Measurements from ENCODE around the gene BRD8. TPM values are rescaled to one million over a fixed set of nuclear protein-coding genes. Genes with fewer than 3 reads are reported as not detected.

BRD8 gene
- 10 to 100 TPM; 29.9 to 58.2 (median 51.3) TPM for total RNA-seq
- polyA plus RNA-seq: 10 to 100 TPM; 20.4 to 35.1 (median 21.8) TPM
- long read RNA-seq, donor 1, partial matches to known transcripts: 5 of 6 reads
- long read RNA-seq, donor 1, other reads (novel, unspliced or antisense): 0 of 6 reads
- long read RNA-seq, donor 2, partial matches to known transcripts: 10 of 19 reads
- long read RNA-seq, donor 2, other reads (novel, unspliced or antisense): 0 of 19 reads
- long read RNA-seq, donor 3, partial matches to known transcripts: 0 of 7 reads
- long read RNA-seq, donor 3, other reads (novel, unspliced or antisense): 0 of 7 reads
- long read RNA-seq, donor 4, partial matches to known transcripts: 0 of 1 reads
- long read RNA-seq, donor 4, other reads (novel, unspliced or antisense): 0 of 1 reads
- long read RNA-seq, donor 5, transcript BRD8-226 (6 exons, 557 nt): major isoform, 7 of 8 reads
- long read RNA-seq, donor 5, partial matches to known transcripts: 0 of 8 reads
- long read RNA-seq, donor 5, other reads (novel, unspliced or antisense): 0 of 8 reads
- long read RNA-seq, donor 6, partial matches to known transcripts: 50 of 61 reads
- long read RNA-seq, donor 6, other reads (novel, unspliced or antisense): 0 of 61 reads
- long read RNA-seq, donor 7, transcript BRD8-226 (6 exons, 557 nt): major isoform, 8 of 9 reads
- long read RNA-seq, donor 7, partial matches to known transcripts: 0 of 9 reads
- long read RNA-seq, donor 7, other reads (novel, unspliced or antisense): 0 of 9 reads
- long read RNA-seq, donor 8, partial matches to known transcripts: 0 of 5 reads
- long read RNA-seq, donor 8, other reads (novel, unspliced or antisense): 0 of 5 reads
- long read RNA-seq, donor 9, partial matches to known transcripts: 0 of 4 reads
- long read RNA-seq, donor 9, other reads (novel, unspliced or antisense): 0 of 4 reads
- long read RNA-seq, donor 10, partial matches to known transcripts: 0 of 1 reads
- long read RNA-seq, donor 10, other reads (novel, unspliced or antisense): 0 of 1 reads

- Histone ChIP-seq H3K4me1 (peaks cover 16 to 46% (median 32%) of the 10 kb centered on the region in 4 donors), H3K9me3 (no peaks in the 10 kb centered on the region), H3K27ac (peak within 1 kb of the TSS; percentile 50 to 92 (median 87)), H3K4me3 (peak within 1 kb of the TSS; percentile 66 to 99 (median 82)), H3K36me3 (peaks cover 14 to 45% (median 36%) of the 10 kb centered on the region in 4 donors), H3K27me3 (no peaks in the 10 kb centered on the region)
- WGBS, 5 donors: 0 to 1% (median 0%) methylated on average over 41 of the region's 41 CpGs
- peak; percentile 95 to 98 for DNase-seq
- intact Hi-C loops (cut with DNase I; ENCODE audit: low total_unique reads): no loop called here
- TF ChIP-seq POLR2A (IDR thresholded peaks at IDR 0.05) (no peak), POLR2AphosphoS5 (IDR thresholded peaks at IDR 0.05) (peak; percentile 84 to 93 (median 84)), CTCF (IDR thresholded peaks at IDR 0.05) (no peak), EP300 (IDR thresholded peaks at IDR 0.05) (no peak)
These were observed at the start of gene BRD8, which contains the start of gene KIF20A for GRCh38 chr5:138178516-138179276. Gene BRD8 (minus strand): TSS chr5:138178630. CDS start chr5:138178614, 16 bp downstream. Gene KIF20A (plus strand): TSS chr5:138179112. CDS start chr5:138179681, 569 bp downstream.

DNA sequence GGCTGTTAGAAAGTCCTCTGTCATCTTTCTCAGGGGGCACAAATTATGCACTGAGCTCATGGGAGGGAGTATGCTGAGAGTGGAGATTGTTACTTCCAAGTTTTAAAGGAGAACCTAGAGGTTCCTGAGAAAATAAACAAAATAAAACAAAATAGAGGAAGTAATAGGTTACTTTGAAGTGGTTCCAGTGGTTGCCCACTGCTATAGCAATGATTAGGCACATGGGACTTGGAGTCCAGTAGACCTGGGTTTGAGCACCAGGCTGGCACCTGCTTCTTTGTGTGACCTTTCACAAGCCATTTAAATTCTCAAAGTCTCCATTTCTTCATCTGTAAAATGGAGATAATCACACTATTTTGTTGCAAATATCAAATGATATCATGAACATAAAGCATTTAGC, 48.5 kb upstream of the BRD8 start:
- H3K27me3 ChIP-seq: no peaks in the 10 kb centered on the region
- no peak overlapping the region for H3K4me3 ChIP-seq
- H3K36me3 ChIP-seq: no peaks in the 10 kb centered on the region
- peaks cover 2 to 12% (median 6%) of the 10 kb centered on the region in 4 donors for H3K9me3 ChIP-seq
- no peak for TF ChIP-seq POLR2AphosphoS5 (IDR thresholded peaks at IDR 0.05)
- no peak for TF ChIP-seq CTCF (IDR thresholded peaks at IDR 0.05)
- TF ChIP-seq POLR2A (IDR thresholded peaks at IDR 0.05): no peak
- no peak for TF ChIP-seq EP300 (IDR thresholded peaks at IDR 0.05)
- intact Hi-C loops (cut with DNase I; ENCODE audit: low total_unique reads): no loop called here
- no peak overlapping the region for H3K27ac ChIP-seq
- no peak for DNase-seq
- peaks cover 7 to 29% (median 15%) of the 10 kb centered on the region in 4 donors for H3K4me1 ChIP-seq

- no peak for DNase-seq
- H3K27ac ChIP-seq: no peak overlapping the region
- TF ChIP-seq POLR2AphosphoS5 (IDR thresholded peaks at IDR 0.05) (no peak), POLR2A (IDR thresholded peaks at IDR 0.05) (no peak), EP300 (IDR thresholded peaks at IDR 0.05) (no peak), CTCF (IDR thresholded peaks at IDR 0.05) (no peak)
- no peak overlapping the region for H3K4me3 ChIP-seq
- H3K9me3 ChIP-seq: peaks cover 2 to 12% (median 6%) of the 10 kb centered on the region in 4 donors
- no peaks in the 10 kb centered on the region for H3K36me3 ChIP-seq
- intact Hi-C loops (cut with DNase I; ENCODE audit: low total_unique reads): no loop called here
- peaks cover 0 to 10% (median 5%) of the 10 kb centered on the region in 4 donors for H3K4me1 ChIP-seq
- WGBS, 5 donors: 63 to 76% (median 66%) methylated on average over 6 of the region's 6 CpGs
- H3K27me3 ChIP-seq: no peaks in the 10 kb centered on the region
These were observed 46.3 kb upstream of the BRD8 start for GRCh38 chr5:138224712-138225111.

Measured in stomach (tissue), 19 donors.